Measurements from ENCODE around the gene TANGO2.

TANGO2 gene

GRCh38 chr22:20035375-20036083, 14.6 kb downstream of the TANGO2 start:
- DNase-seq: no peak
- H3K36me3 ChIP-seq: no peaks in the 10 kb centered on the region
- H3K27ac ChIP-seq: no peak overlapping the region
- H3K9me3 ChIP-seq (ENCODE audit: severe bottlenecking): no peaks in the 10 kb centered on the region
- no peak overlapping the region for H3K4me3 ChIP-seq (ENCODE audit: low read depth, low read length)
- TF ChIP-seq CTCF (IDR thresholded peaks at IDR 0.05; ENCODE audit: low read depth, low read length): no peak
- H3K27me3 ChIP-seq (ENCODE audit: insufficient read depth, low read depth, severe bottlenecking): no peaks in the 10 kb centered on the region

- TF ChIP-seq CTCF (IDR thresholded peaks at IDR 0.05; ENCODE audit: low read depth, low read length): no peak
- Histone ChIP-seq H3K9me3 (ENCODE audit: severe bottlenecking) (no peaks in the 10 kb centered on the region), H3K27me3 (ENCODE audit: insufficient read depth, low read depth, severe bottlenecking) (no peaks in the 10 kb centered on the region), H3K4me3 (ENCODE audit: low read depth, low read length) (no peak overlapping the region), H3K36me3 (no peaks in the 10 kb centered on the region), H3K27ac (no peak overlapping the region)
- DNase-seq: no peak
These were observed 15.2 kb downstream of the TANGO2 start for GRCh38 chr22:20036084-20036482.

GRCh38 chr22:20036535-20037392, 15.9 kb downstream of the TANGO2 start:
- Histone ChIP-seq H3K9me3 (ENCODE audit: severe bottlenecking) (no peaks in the 10 kb centered on the region), H3K27me3 (ENCODE audit: insufficient read depth, low read depth, severe bottlenecking) (no peaks in the 10 kb centered on the region), H3K36me3 (no peaks in the 10 kb centered on the region), H3K4me3 (ENCODE audit: low read depth, low read length) (no peak overlapping the region), H3K27ac (no peak overlapping the region)
- no peak for DNase-seq
- no peak for TF ChIP-seq CTCF (IDR thresholded peaks at IDR 0.05; ENCODE audit: low read depth, low read length)

GRCh38 chr22:20037419-20037818, 16.5 kb downstream of the TANGO2 start:
- no peak for TF ChIP-seq CTCF (IDR thresholded peaks at IDR 0.05; ENCODE audit: low read depth, low read length)
- no peak for DNase-seq
- H3K27ac ChIP-seq: no peak overlapping the region
- no peaks in the 10 kb centered on the region for H3K36me3 ChIP-seq
- H3K4me3 ChIP-seq (ENCODE audit: low read depth, low read length): no peak overlapping the region
- no peaks in the 10 kb centered on the region for H3K27me3 ChIP-seq (ENCODE audit: insufficient read depth, low read depth, severe bottlenecking)
- no peaks in the 10 kb centered on the region for H3K9me3 ChIP-seq (ENCODE audit: severe bottlenecking)

- DNase-seq: no peak
- H3K4me3 ChIP-seq (ENCODE audit: low read depth, low read length): no peak overlapping the region
- TF ChIP-seq CTCF (IDR thresholded peaks at IDR 0.05; ENCODE audit: low read depth, low read length): no peak
- no peaks in the 10 kb centered on the region for H3K27me3 ChIP-seq (ENCODE audit: insufficient read depth, low read depth, severe bottlenecking)
- H3K9me3 ChIP-seq (ENCODE audit: severe bottlenecking): no peaks in the 10 kb centered on the region
- H3K27ac ChIP-seq: no peak overlapping the region
- H3K36me3 ChIP-seq: no peaks in the 10 kb centered on the region
These were observed 17.7 kb downstream of the TANGO2 start for GRCh38 chr22:20038574-20038973.
